HepG2 (cell line): Measurements from ENCODE around the gene HNRNPA2B1. TPM values are rescaled to one million over a fixed set of nuclear protein-coding genes. Genes with fewer than 3 reads are reported as not detected.

ENCODE experiments used
- ATAC-seq: fragments of 200-7000 bp; cut with Tn5 transposase; 3 replicates; pipeline ENCODE4 v1.9.1; 2020; ENCODE audit warnings: mild to moderate bottlenecking, moderate library complexity
- BruUV-seq: library from RNA; stranded (reverse); fragments of 400-500 nt; replicated peaks from 2 replicates; lab custom pipeline; 2021; lab: Mats Ljungman, UMichigan
- CTCF ChIA-PET: fragments of 300-600 bp; formaldehyde crosslinking; extraction: SDS; loops from one replicate; lab custom pipeline; 2021; ENCODE audit warnings: low total read pairs, inconsistent platforms, low intra/inter-chr PET ratio; lab: Yijun Ruan, JAX
- POLR2A ChIA-PET: fragments of 350-600 bp; sonication (Branson Sonifier 250); formaldehyde crosslinking; loops from one replicate; lab custom pipeline; 2020; ENCODE audit warnings: antibody characterized with exemption, inconsistent platforms; lab: Yijun Ruan, JAX
- DNase-seq: peaks from one replicate; pipeline ENCODE4 v3.0.0-alpha.2; 2015; ENCODE audit warnings: low spot score
- FAIRE-seq: peaks from 3 replicates; lab custom pipeline; 2011; peaks lifted over from hg19 to GRCh38; lab: Jason Lieb, UNC
- H2AFZ ChIP-seq: one replicate; pipeline ENCODE4 v1.6.1; 2011; ENCODE audit warnings: low read length, inconsistent platforms
- H3K27ac ChIP-seq: fragments of 300-600 bp; 3 replicates; pipeline ENCODE4 v1.8.0; 2011; ENCODE audit warnings: mixed run types, mild to moderate bottlenecking, mixed read lengths, low read length, inconsistent platforms; ENCODE audit not compliant: insufficient read depth; ENCODE audit errors: extremely low read length
- H3K27me3 ChIP-seq, 2 experiments: fragments of 200-600 bp in 1 of 2; 2 replicates in 1 of 2; 3 replicates in 1 of 2; pipeline versions ENCODE4 v1.6.0 to v1.8.0; 2011; ENCODE audit warnings: low read length in 2 of 2, mild to moderate bottlenecking in 2 of 2, moderate library complexity in 2 of 2, inconsistent platforms in 1 of 2; ENCODE audit not compliant: insufficient read depth in 2 of 2, control insufficient read depth in 1 of 2
- H3K36me3 ChIP-seq, 2 experiments: fragments of 200-600 bp in 1 of 2; replicated peaks in 1 of 2; 2 replicates in 1 of 2; 3 replicates in 1 of 2; pipeline versions ENCODE4 v1.5.1 to v1.8.0; 2011; ENCODE audit warnings: low read length in 2 of 2, inconsistent platforms in 1 of 2; ENCODE audit not compliant: insufficient read depth in 2 of 2, control insufficient read depth in 1 of 2
- H3K4me1 ChIP-seq: 2 replicates; pipeline ENCODE4 v1.5.1; 2012; ENCODE audit warnings: low read length, inconsistent platforms; ENCODE audit not compliant: insufficient read depth
- H3K4me2 ChIP-seq: 2 replicates; pipeline ENCODE4 v1.6.0; 2011; ENCODE audit warnings: low read depth, low read length, inconsistent platforms
- H3K4me3 ChIP-seq, 3 experiments: fragments of 200-600 bp in 1 of 3; sonication (generic), shearing (Covaris generic) in 1 of 3; replicated peaks in 1 of 3; 2 replicates each; pipeline ENCODE4 v1.5.1; 2011 to 2016; ENCODE audit warnings: low read length in 3 of 3, inconsistent platforms in 2 of 3, low read depth in 2 of 3, mild to moderate bottlenecking in 2 of 3, control low read depth in 1 of 3, mixed read lengths in 1 of 3; ENCODE audit not compliant: insufficient read depth in 1 of 3
- H3K79me2 ChIP-seq: one replicate; pipeline ENCODE4 v1.6.1; 2011; ENCODE audit warnings: low read length, inconsistent platforms; ENCODE audit not compliant: insufficient read depth
- H3K9ac ChIP-seq: 2 replicates; pipeline ENCODE4 v1.6.0; 2011; ENCODE audit warnings: mild to moderate bottlenecking, low read depth, low read length, inconsistent platforms; ENCODE audit not compliant: insufficient read depth
- H3K9me3 ChIP-seq: 2 replicates; pipeline ENCODE4 v1.5.1; 2012; ENCODE audit warnings: mild to moderate bottlenecking, low read length
- H4K20me1 ChIP-seq: 2 replicates; pipeline ENCODE4 v1.6.0; 2011; ENCODE audit warnings: inconsistent platforms, mild to moderate bottlenecking, low read length, moderate library complexity; ENCODE audit not compliant: insufficient read depth
- AGO2 ChIP-seq: fragments of 200-400 bp; formaldehyde crosslinking; optimal IDR thresholded peaks from 2 replicates; pipeline ENCODE3; 2017; ENCODE audit warnings: mild to moderate bottlenecking, low read depth, low read length, moderate library complexity
- FOSL2 ChIP-seq: sonication (generic); formaldehyde crosslinking; IDR thresholded peaks from 2 replicates; pipeline ENCODE4 v1.4.0; 2020; ENCODE audit warnings: missing genetic modification reagents
- HIC2 ChIP-seq: sonication (generic); formaldehyde crosslinking; IDR thresholded peaks from 2 replicates; pipeline ENCODE4 v1.9.0; 2022; ENCODE audit warnings: low read depth, missing genetic modification reagents
- KDM3A ChIP-seq: IDR thresholded peaks from 2 replicates; pipeline ENCODE4 v1.6.1; 2018; ENCODE audit warnings: low read depth, missing compliant biosample characterization
- MEF2D ChIP-seq: sonication (generic); formaldehyde crosslinking; IDR thresholded peaks from 2 replicates; pipeline ENCODE4 v1.5.1; 2020; ENCODE audit warnings: mild to moderate bottlenecking, missing genetic modification reagents
- POLR2A ChIP-seq, 2 experiments: IDR thresholded peaks; 2 replicates each; pipeline ENCODE4 v1.6.1; 2011; ENCODE audit warnings: low read depth in 2 of 2, low read length in 2 of 2, mild to moderate bottlenecking in 1 of 2, moderate library complexity in 1 of 2; ENCODE audit not compliant: insufficient read depth in 1 of 2
- RBFOX2 ChIP-seq: fragments of 200-400 bp; formaldehyde crosslinking; IDR thresholded peaks from 2 replicates; pipeline ENCODE4 v1.6.1; 2017; ENCODE audit warnings: low read depth, mild to moderate bottlenecking, low read length
- ZBTB39 ChIP-seq: sonication (generic); formaldehyde crosslinking; IDR thresholded peaks from 2 replicates; pipeline ENCODE4 v1.5.0; 2020; ENCODE audit warnings: missing genetic modification reagents
- ZNF672 ChIP-seq: sonication (generic); formaldehyde crosslinking; IDR thresholded peaks from 2 replicates; pipeline ENCODE4 v1.8.1; 2022; ENCODE audit warnings: missing genetic modification reagents
- WGBS: methylation state at CpG from one replicate; pipeline ENCODE4 v1.1.6; 2017; ENCODE audit warnings: low lambda C conversion rate; 5-methylcytosine and 5-hydroxymethylcytosine counted together
- in situ Hi-C: cut with HindIII; loops from 2 replicates; pipeline ENCODE4 v1.10.0; 2017; ENCODE audit warnings: low pct_unique_long_range_greater_than_20kb; ENCODE audit not compliant: extremely low pct_ligation_motif_present
- intact Hi-C: fragments of 100-400 bp; cut with micrococcal nuclease; formaldehyde crosslinking; loops from one replicate; pipeline ENCODE4 v1.10.0; 2022; ENCODE audit not compliant: unreplicated experiment
- polyA plus RNA-seq, 8 experiments: library from polyadenylated mRNA; depleted of rRNA in 3 of 8; stranded (reverse) in 7 of 8; unstranded in 1 of 8; fragments of >200 nt; fragmentation: Illumina TruSeq in 4 of 8; extraction: Trizol in 4 of 8; gene quantifications; 2 replicates each; pipeline versions ENCODE4 v1.2.1 to v1.2.3, GENCODE V29; 2011 to 2016; ENCODE audit warnings: low read depth in 4 of 8, missing spikeins in 1 of 8, mixed read lengths in 1 of 8; ENCODE audit not compliant: insufficient read depth in 1 of 8
- total RNA-seq, 5 experiments: library from RNA; depleted of rRNA; stranded (reverse); fragments of >200 nt; fragmentation: Illumina TruSeq; extraction: Trizol; gene quantifications; 2 replicates each; pipeline ENCODE4 v1.2.3, GENCODE V29; 2016; ENCODE audit warnings: low read depth in 1 of 5
- TF ChIP-seq, protein P1 (sequence below): sonication (generic); formaldehyde crosslinking; IDR thresholded peaks from 2 replicates; pipeline ENCODE4 v1.8.1; 2023; ENCODE audit warnings: mild to moderate bottlenecking, missing genetic modification reagents
- TF ChIP-seq, protein P2 (sequence below): sonication (generic); formaldehyde crosslinking; IDR thresholded peaks from 2 replicates; pipeline ENCODE4 v1.5.0; 2020; ENCODE audit warnings: mild to moderate bottlenecking, low read depth, missing genetic modification reagents, borderline replicate concordance
- TF ChIP-seq, protein P3 (sequence below): sonication (generic); formaldehyde crosslinking; IDR thresholded peaks from 2 replicates; pipeline ENCODE4 v1.5.0; 2020; ENCODE audit warnings: mild to moderate bottlenecking, missing genetic modification reagents, moderate library complexity
- TF ChIP-seq, protein P4 (sequence below): sonication (generic); formaldehyde crosslinking; conservative IDR thresholded peaks from 2 replicates; pipeline ENCODE4 v1.8.0; 2022; ENCODE audit warnings: mild to moderate bottlenecking, moderate library complexity, missing genetic modification reagents

HNRNPA2B1 gene
- total and polyA plus RNA-seq, 2 of the 13 experiments (the other 11 are each of a cell fraction or from before 2014, with no cell fraction given), result 193 to 412 TPM

GRCh38 chr7:26198133-26198780 lies 2.3 kb downstream of the HNRNPA2B1 start:
- no TSS peak for BruUV-seq
- peak overlapping the region; percentile 100 for H3K9ac ChIP-seq
- peak overlapping the region; percentile 99 for H3K4me3 ChIP-seq
- peak overlapping the region; percentile 77 for H3K4me2 ChIP-seq
- H2AFZ ChIP-seq, result no peak overlapping the region
- no peak for FAIRE-seq
- intact Hi-C loops (loop anchor here (2.0 to 5.0 kb wide), 3 partner anchors 45 to 306 kb away; partner anchors contain the start of gene NFE2L3), in situ Hi-C loops (no loop called here)
- peaks cover 16 to 44% of the 10 kb centered on the region in 2 experiments for H3K36me3 ChIP-seq
- ChIA-PET CTCF (no interaction called here), POLR2A (interaction anchor here (0.8 to 5.8 kb wide), 7 partner anchors 10 to 167 kb away, joined by 3 to 40 read pairs (median 4); partner anchors contain the start of gene NFE2L3)
- no peak for ATAC-seq
- no peaks in the 10 kb centered on the region; a peak in 1 of 5 replicates for H3K27me3 ChIP-seq
- 1% methylated on average over 6 of the region's 6 CpGs for WGBS
- no peak for DNase-seq
- H3K79me2 ChIP-seq, result peaks cover 87% of the 10 kb centered on the region
- H3K9me3 ChIP-seq, result no peaks in the 10 kb centered on the region
- H4K20me1 ChIP-seq, result peaks cover 72% of the 10 kb centered on the region
- peak overlapping the region; percentile 99 for H3K27ac ChIP-seq
- H3K4me1 ChIP-seq, result peaks cover 44% of the 10 kb centered on the region
- TF ChIP-seq, protein P1, sequence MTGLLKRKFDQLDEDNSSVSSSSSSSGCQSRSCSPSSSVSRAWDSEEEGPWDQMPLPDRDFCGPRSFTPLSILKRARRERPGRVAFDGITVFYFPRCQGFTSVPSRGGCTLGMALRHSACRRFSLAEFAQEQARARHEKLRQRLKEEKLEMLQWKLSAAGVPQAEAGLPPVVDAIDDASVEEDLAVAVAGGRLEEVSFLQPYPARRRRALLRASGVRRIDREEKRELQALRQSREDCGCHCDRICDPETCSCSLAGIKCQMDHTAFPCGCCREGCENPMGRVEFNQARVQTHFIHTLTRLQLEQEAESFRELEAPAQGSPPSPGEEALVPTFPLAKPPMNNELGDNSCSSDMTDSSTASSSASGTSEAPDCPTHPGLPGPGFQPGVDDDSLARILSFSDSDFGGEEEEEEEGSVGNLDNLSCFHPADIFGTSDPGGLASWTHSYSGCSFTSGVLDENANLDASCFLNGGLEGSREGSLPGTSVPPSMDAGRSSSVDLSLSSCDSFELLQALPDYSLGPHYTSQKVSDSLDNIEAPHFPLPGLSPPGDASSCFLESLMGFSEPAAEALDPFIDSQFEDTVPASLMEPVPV (CRISPR knock-in tag), result no peak
- TF ChIP-seq FOSL2 (CRISPR knock-in tag) (no peak), RBFOX2 (peak; percentile 15; the same call in 1 of the 2 replicates), AGO2 (peak; percentile 36), POLR2A (IDR thresholded peaks at IDR 0.05; ENCODE audit: insufficient read depth in 1 of 2, low read depth in 2 of 2, low read length in 2 of 2) (0 out of 4 replicates have a peak, but pooled peaks of 1 of the 2 experiments have one; percentile 23), ZNF672 (CRISPR knock-in tag) (no peak), KDM3A (no peak), ZBTB39 (CRISPR knock-in tag) (no peak), HIC2 (CRISPR knock-in tag) (no peak), MEF2D (CRISPR knock-in tag) (no peak)
- TF ChIP-seq, protein P2, sequence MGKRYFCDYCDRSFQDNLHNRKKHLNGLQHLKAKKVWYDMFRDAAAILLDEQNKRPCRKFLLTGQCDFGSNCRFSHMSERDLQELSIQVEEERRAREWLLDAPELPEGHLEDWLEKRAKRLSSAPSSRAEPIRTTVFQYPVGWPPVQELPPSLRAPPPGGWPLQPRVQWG, result no peak
- TF ChIP-seq, protein P3, sequence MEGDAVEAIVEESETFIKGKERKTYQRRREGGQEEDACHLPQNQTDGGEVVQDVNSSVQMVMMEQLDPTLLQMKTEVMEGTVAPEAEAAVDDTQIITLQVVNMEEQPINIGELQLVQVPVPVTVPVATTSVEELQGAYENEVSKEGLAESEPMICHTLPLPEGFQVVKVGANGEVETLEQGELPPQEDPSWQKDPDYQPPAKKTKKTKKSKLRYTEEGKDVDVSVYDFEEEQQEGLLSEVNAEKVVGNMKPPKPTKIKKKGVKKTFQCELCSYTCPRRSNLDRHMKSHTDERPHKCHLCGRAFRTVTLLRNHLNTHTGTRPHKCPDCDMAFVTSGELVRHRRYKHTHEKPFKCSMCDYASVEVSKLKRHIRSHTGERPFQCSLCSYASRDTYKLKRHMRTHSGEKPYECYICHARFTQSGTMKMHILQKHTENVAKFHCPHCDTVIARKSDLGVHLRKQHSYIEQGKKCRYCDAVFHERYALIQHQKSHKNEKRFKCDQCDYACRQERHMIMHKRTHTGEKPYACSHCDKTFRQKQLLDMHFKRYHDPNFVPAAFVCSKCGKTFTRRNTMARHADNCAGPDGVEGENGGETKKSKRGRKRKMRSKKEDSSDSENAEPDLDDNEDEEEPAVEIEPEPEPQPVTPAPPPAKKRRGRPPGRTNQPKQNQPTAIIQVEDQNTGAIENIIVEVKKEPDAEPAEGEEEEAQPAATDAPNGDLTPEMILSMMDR (CRISPR knock-in tag), result peak; percentile 41; the same call in 1 of the 2 replicates
- TF ChIP-seq, protein P4, sequence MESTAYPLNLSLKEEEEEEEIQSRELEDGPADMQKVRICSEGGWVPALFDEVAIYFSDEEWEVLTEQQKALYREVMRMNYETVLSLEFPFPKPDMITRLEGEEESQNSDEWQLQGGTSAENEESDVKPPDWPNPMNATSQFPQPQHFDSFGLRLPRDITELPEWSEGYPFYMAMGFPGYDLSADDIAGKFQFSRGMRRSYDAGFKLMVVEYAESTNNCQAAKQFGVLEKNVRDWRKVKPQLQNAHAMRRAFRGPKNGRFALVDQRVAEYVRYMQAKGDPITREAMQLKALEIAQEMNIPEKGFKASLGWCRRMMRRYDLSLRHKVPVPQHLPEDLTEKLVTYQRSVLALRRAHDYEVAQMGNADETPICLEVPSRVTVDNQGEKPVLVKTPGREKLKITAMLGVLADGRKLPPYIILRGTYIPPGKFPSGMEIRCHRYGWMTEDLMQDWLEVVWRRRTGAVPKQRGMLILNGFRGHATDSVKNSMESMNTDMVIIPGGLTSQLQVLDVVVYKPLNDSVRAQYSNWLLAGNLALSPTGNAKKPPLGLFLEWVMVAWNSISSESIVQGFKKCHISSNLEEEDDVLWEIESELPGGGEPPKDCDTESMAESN (CRISPR knock-in tag), result no peak
